K562 (cell line): ENCODE results near the gene ELAVL3. TPM values are rescaled to one million over a fixed set of nuclear protein-coding genes. Genes with fewer than 3 reads are reported as not detected.

Experiments
- ATAC-seq: fragments of 200-7000 bp; cut with Tn5 transposase; 3 replicates; pipeline ENCODE4 v1.9.1; 2020; ENCODE audit warnings: moderate library complexity
- BruUV-seq: library from RNA; stranded (reverse); fragments of 400-500 nt; replicated peaks from 2 replicates; lab custom pipeline; 2021; lab: Mats Ljungman, UMichigan
- CTCF ChIA-PET: fragments of 300-600 bp; formaldehyde crosslinking; extraction: SDS; loops from one replicate; lab custom pipeline; 2021; ENCODE audit warnings: low intra/inter-chr PET ratio; lab: Yijun Ruan, JAX
- POLR2A ChIA-PET: fragments of 300-600, 350-650 bp; sonication (Branson Sonifier 250); formaldehyde crosslinking; extraction: SDS; loops from one replicate; lab custom pipeline; 2021; ENCODE audit warnings: antibody characterized with exemption, inconsistent platforms; lab: Yijun Ruan, JAX
- DNase-seq, 4 experiments: peaks; one replicate each; pipeline versions ENCODE4 v3.0.0 to v3.0.0-alpha.2; 2011 to 2018; ENCODE audit warnings: low spot score in 3 of 4, mixed read lengths in 3 of 4; ENCODE audit errors: extremely low read depth in 1 of 4
- FAIRE-seq: peaks from 2 replicates; lab custom pipeline; 2011; peaks lifted over from hg19 to GRCh38; lab: Jason Lieb, UNC
- H2AFZ ChIP-seq: 2 replicates; pipeline ENCODE4 v1.6.0; 2011; ENCODE audit warnings: low read depth, low read length, control low read depth, inconsistent platforms
- H3K27ac ChIP-seq: fragments of 200-600 bp; 3 replicates; pipeline ENCODE4 v1.8.0; 2011; ENCODE audit warnings: low read depth, mild to moderate bottlenecking, control low read depth, inconsistent platforms, low read length, moderate library complexity, mixed read lengths; ENCODE audit errors: extremely low read depth
- H3K27me3 ChIP-seq, 2 experiments: fragments of 300-600 bp in 1 of 2; 2 replicates in 1 of 2; 3 replicates in 1 of 2; pipeline versions ENCODE4 v1.6.0 to v1.8.0; 2011; ENCODE audit warnings: inconsistent platforms in 2 of 2, low read length in 2 of 2, mild to moderate bottlenecking in 1 of 2, mixed read lengths in 1 of 2, moderate library complexity in 1 of 2; ENCODE audit not compliant: control insufficient read depth in 2 of 2, insufficient read depth in 2 of 2
- H3K36me3 ChIP-seq: fragments of 300-600 bp; 3 replicates; pipeline ENCODE4 v1.8.0; 2011; ENCODE audit warnings: mild to moderate bottlenecking, low read length, inconsistent platforms; ENCODE audit not compliant: control insufficient read depth, insufficient read depth
- H3K4me1 ChIP-seq, 2 experiments: fragments of 200-600 bp in 1 of 2; replicated peaks in 1 of 2; 2 replicates in 1 of 2; 3 replicates in 1 of 2; pipeline versions ENCODE4 v1.5.1 to v1.8.0; 2011; ENCODE audit warnings: inconsistent platforms in 2 of 2, low read length in 2 of 2, mild to moderate bottlenecking in 1 of 2, mixed read lengths in 1 of 2, moderate library complexity in 1 of 2; ENCODE audit not compliant: control insufficient read depth in 2 of 2, insufficient read depth in 2 of 2
- H3K4me2 ChIP-seq: 2 replicates; pipeline ENCODE4 v1.6.1; 2011; ENCODE audit warnings: low read length, control low read depth, inconsistent platforms, mixed read lengths; ENCODE audit not compliant: insufficient read depth
- H3K4me3 ChIP-seq: fragments of 200-600 bp; sonication (generic), shearing (Covaris generic); 2 replicates; pipeline ENCODE4 v1.5.1; 2016; ENCODE audit warnings: control low read depth, inconsistent platforms
- H3K79me2 ChIP-seq: fragments of 200-600 bp; 3 replicates; pipeline ENCODE4 v1.8.0; 2011; ENCODE audit warnings: low read length, inconsistent platforms; ENCODE audit not compliant: control insufficient read depth, insufficient read depth
- H3K9ac ChIP-seq, 2 experiments: 2 replicates each; pipeline versions ENCODE4 v1.6.0 to v1.6.1; 2011; ENCODE audit warnings: low read depth in 2 of 2, low read length in 2 of 2, control low read depth in 1 of 2, inconsistent platforms in 1 of 2, mild to moderate bottlenecking in 1 of 2, mixed read lengths in 1 of 2; ENCODE audit not compliant: insufficient read depth in 1 of 2
- H3K9me1 ChIP-seq: one replicate; pipeline ENCODE4 v1.6.0; 2011; ENCODE audit warnings: inconsistent platforms, mild to moderate bottlenecking, low read length, moderate library complexity; ENCODE audit not compliant: control insufficient read depth, insufficient read depth
- H3K9me3 ChIP-seq: replicated peaks from 2 replicates; pipeline ENCODE4 v1.5.1; 2011; ENCODE audit warnings: low read depth, low read length, inconsistent platforms; ENCODE audit not compliant: control insufficient read depth, insufficient read depth
- H4K20me1 ChIP-seq: replicated peaks from 2 replicates; pipeline ENCODE4 v1.6.1; 2011; ENCODE audit warnings: low read length, inconsistent platforms, mixed read lengths; ENCODE audit not compliant: control insufficient read depth, insufficient read depth
- CBFA2T3 ChIP-seq: fragments of 450-650 bp; IDR thresholded peaks from 2 replicates; pipeline ENCODE4 v1.6.1; 2017
- HNRNPUL1 ChIP-seq: fragments of 200-400 bp; formaldehyde crosslinking; IDR thresholded peaks from 2 replicates; pipeline ENCODE4 v1.6.1; 2017; ENCODE audit warnings: low read length
- LARP7 ChIP-seq: fragments of 450-650 bp; IDR thresholded peaks from 2 replicates; pipeline ENCODE4 v1.6.1; 2016
- NBN ChIP-seq: fragments of 450-650 bp; IDR thresholded peaks from 2 replicates; pipeline ENCODE4 v1.6.1; 2016; ENCODE audit warnings: low read depth, mild to moderate bottlenecking
- NELFE ChIP-seq: IDR thresholded peaks from 2 replicates; pipeline ENCODE4 v1.6.1; 2011; ENCODE audit warnings: mild to moderate bottlenecking; ENCODE audit not compliant: insufficient read depth, insufficient read length
- PHF8 ChIP-seq: fragments of 200-600 bp; sonication (generic); IDR thresholded peaks from 2 replicates; pipeline ENCODE4 v1.6.1; 2012; ENCODE audit warnings: mixed run types, mild to moderate bottlenecking, inconsistent platforms, low read length, moderate library complexity, borderline replicate concordance
- POLR2A ChIP-seq: fragments of 450-650 bp; conservative IDR thresholded peaks from 2 replicates; pipeline ENCODE4 v1.6.1; 2016
- POLR2AphosphoS5 ChIP-seq: IDR thresholded peaks from 2 replicates; pipeline ENCODE4 v1.6.1; 2011; ENCODE audit warnings: mild to moderate bottlenecking, low read depth, low read length, moderate library complexity; ENCODE audit not compliant: control insufficient read depth, insufficient read depth
- RFX1 ChIP-seq: fragments of 450-650 bp; IDR thresholded peaks from 2 replicates; pipeline ENCODE4 v1.6.1; 2016; ENCODE audit warnings: mild to moderate bottlenecking, moderate library complexity
- SMAD4 ChIP-seq: fragments of 250-450 bp; sonication (Bioruptor Pico); conservative IDR thresholded peaks from 2 replicates; pipeline ENCODE4 v1.8.0; 2021; ENCODE audit warnings: inconsistent platforms, mild to moderate bottlenecking, moderate library complexity
- TGIF2 ChIP-seq: sonication (generic); formaldehyde crosslinking; IDR thresholded peaks from 2 replicates; pipeline ENCODE4 v1.8.1; 2022; ENCODE audit warnings: mild to moderate bottlenecking, missing genetic modification reagents, moderate library complexity
- XRCC5 ChIP-seq: fragments of 200-400 bp; formaldehyde crosslinking; IDR thresholded peaks from 2 replicates; pipeline ENCODE4 v1.6.1; 2017; ENCODE audit warnings: low read depth, mild to moderate bottlenecking, low read length
- ZBTB11 ChIP-seq, 3 experiments: fragments of 200-800 bp in 1 of 3; fragments of 250-450 bp in 1 of 3; fragments of 450-650 bp in 1 of 3; sonication (Bioruptor Pico) in 1 of 3; sonication (Bioruptor generic) in 1 of 3; formaldehyde crosslinking in 1 of 3; IDR thresholded peaks; 2 replicates each; pipeline versions ENCODE4 v1.6.1 to v1.8.0; 2016 to 2022; ENCODE audit warnings: mild to moderate bottlenecking in 2 of 3, missing genetic modification characterization in 2 of 3, missing compliant biosample characterization in 1 of 3, moderate library complexity in 1 of 3
- ZNF146 ChIP-seq: IDR thresholded peaks from one replicate; pipeline ENCODE4 v1.6.1; 2018; ENCODE audit warnings: missing compliant biosample characterization; ENCODE audit not compliant: unreplicated experiment
- ZNF384 ChIP-seq: IDR thresholded peaks from 2 replicates; pipeline ENCODE4 v1.6.1; 2012; ENCODE audit warnings: low read depth, low read length, improper control_type of control experiment
- ZNF830 ChIP-seq: fragments of 250-450 bp; sonication (Bioruptor Pico); IDR thresholded peaks from 2 replicates; pipeline ENCODE4 v1.5.0; 2021; ENCODE audit warnings: mild to moderate bottlenecking
- WGBS: fragments of 100-300 bp; shearing (Covaris generic); methylation state at CpG from one replicate; pipeline ENCODE4 v1.1.6; 2016; ENCODE audit warnings: low coverage, mixed read lengths; ENCODE audit not compliant: insufficient coverage; ENCODE audit errors: missing lambda C conversion rate; 5-methylcytosine and 5-hydroxymethylcytosine counted together
- in situ Hi-C: fragments of 300-500 bp; cut with MboI; formaldehyde crosslinking; loops from 4 replicates; pipeline ENCODE4 v1.15.0; 2018; ENCODE audit warnings: inconsistent platforms, mixed read lengths
- intact Hi-C: fragments of 100-400 bp; cut with micrococcal nuclease; formaldehyde crosslinking; loops from 2 replicates; pipeline ENCODE4 v1.14.2; 2022
- polyA plus RNA-seq, 8 experiments: library from polyadenylated mRNA; depleted of rRNA in 4 of 8; stranded (reverse) in 5 of 8; unstranded in 3 of 8; fragments of >200 nt; fragmentation: Nextera tagmentation in 2 of 8; fragmentation: Illumina TruSeq in 1 of 8; extraction: Ambion mirVana in 2 of 8; extraction: Trizol in 1 of 8; gene quantifications; 2 replicates each; pipeline versions ENCODE4 v1.2.1 to v1.2.3, GENCODE V29; 2011 to 2014; ENCODE audit warnings: inconsistent platforms in 1 of 8, missing spikeins in 1 of 8
- total RNA-seq, 7 experiments: library from RNA; depleted of rRNA in 6 of 7; stranded (reverse); fragments of >200 nt in 6 of 7; fragmentation: Illumina TruSeq in 2 of 7; extraction: Trizol in 2 of 7; gene quantifications; 2 replicates each; pipeline versions ENCODE4 v1.2.1 to v1.2.3, GENCODE V29; 2011 to 2021; ENCODE audit warnings: low replicate concordance in 1 of 7
- TF ChIP-seq, protein P1 (sequence below): sonication (generic); formaldehyde crosslinking; IDR thresholded peaks from 2 replicates; pipeline ENCODE4 v1.8.0; 2022; ENCODE audit warnings: missing genetic modification reagents, mild to moderate bottlenecking, borderline replicate concordance

Gene ELAVL3
- total and polyA plus RNA-seq, 9 of the 15 experiments (the other 6 are each of a cell fraction or from before 2014, with no cell fraction given), result not detected

- no peak for TF ChIP-seq ZNF146 (CRISPR knock-in tag)
- peak; percentile 40; the same call in 1 of the 2 replicates for TF ChIP-seq ZNF384
Observed at GRCh38 chr19:11506101-11506555, 25.3 kb upstream of the ELAVL3 start (continued).

- in situ Hi-C loops (no loop called here), intact Hi-C loops (no loop called here)
- peak within 1 kb of the TSS; percentile 77 for H3K4me3 ChIP-seq
- no peaks in the 10 kb centered on the region for H3K9me1 ChIP-seq
- peaks cover 14% of the 10 kb centered on the region; the same call in 1 of the 3 replicates for H3K36me3 ChIP-seq
- peak within 1 kb of the TSS; percentile 82 for H3K4me2 ChIP-seq
- peak within 1 kb of the TSS; percentile 78 for H2AFZ ChIP-seq
- H3K79me2 ChIP-seq, result 0 out of 3 replicates have a peak, but pooled peaks cover 3% of the 10 kb centered on the region
- no peaks in the 10 kb centered on the region for H3K9me3 ChIP-seq
- peak within 1 kb of the TSS; percentile 64 to 91 for H3K9ac ChIP-seq
- ATAC-seq, result peak; percentile 81
- H3K27ac ChIP-seq, result peak within 1 kb of the TSS; percentile 84
- POLR2A ChIA-PET, result interaction anchor here (0.6 to 2.1 kb wide), 4 partner anchors 11 to 191 kb away, joined by 3 to 7 read pairs (median 3); no protein-coding TSS in a partner anchor
- peak; percentile 93 to 98 (median 96) for DNase-seq
- H4K20me1 ChIP-seq, result no peaks in the 10 kb centered on the region
- peaks cover 7 to 33% of the 10 kb centered on the region in 2 experiments; a peak in 4 of 5 replicates for H3K4me1 ChIP-seq
- H3K27me3 ChIP-seq, result no peaks in the 10 kb centered on the region
- WGBS, result under 1% methylated on average over 45 of the region's 65 CpGs
- TSS peak; percentile 44 for BruUV-seq
- peak; percentile 95 for FAIRE-seq
- CTCF ChIA-PET, result no interaction called here
- TF ChIP-seq, protein P1, sequence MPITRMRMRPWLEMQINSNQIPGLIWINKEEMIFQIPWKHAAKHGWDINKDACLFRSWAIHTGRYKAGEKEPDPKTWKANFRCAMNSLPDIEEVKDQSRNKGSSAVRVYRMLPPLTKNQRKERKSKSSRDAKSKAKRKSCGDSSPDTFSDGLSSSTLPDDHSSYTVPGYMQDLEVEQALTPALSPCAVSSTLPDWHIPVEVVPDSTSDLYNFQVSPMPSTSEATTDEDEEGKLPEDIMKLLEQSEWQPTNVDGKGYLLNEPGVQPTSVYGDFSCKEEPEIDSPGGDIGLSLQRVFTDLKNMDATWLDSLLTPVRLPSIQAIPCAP, result no peak
- no peak for TF ChIP-seq NELFE
- TF ChIP-seq NBN, result peak; percentile 56; the same call in 1 of the 2 replicates
- TF ChIP-seq TGIF2 (CRISPR knock-in tag), result 0 out of 2 replicates have a peak, but pooled peaks have one; percentile 50
- TF ChIP-seq XRCC5, result no peak
- peak; percentile 54; the same call in 1 of the 2 replicates for TF ChIP-seq SMAD4 (CRISPR knock-in tag)
- TF ChIP-seq HNRNPUL1, result no peak
- TF ChIP-seq PHF8, result peak; percentile 71; the same call in 1 of the 2 replicates
- peak; percentile 88; the same call in 1 of the 2 replicates for TF ChIP-seq ZNF830 (CRISPR knock-in tag)
- peak; percentile 72 for TF ChIP-seq POLR2A
- peak; percentile 46 for TF ChIP-seq POLR2AphosphoS5
- no peak for TF ChIP-seq LARP7
- peak in 1 of 3 experiments; percentile 83; a peak in 2 of 6 replicates for TF ChIP-seq ZBTB11 (CRISPR knock-in tag; IDR thresholded peaks at IDR 0.05)
- peak; percentile 88 for TF ChIP-seq RFX1
- no peak for TF ChIP-seq CBFA2T3
Observed at GRCh38 chr19:11505504-11506100, 24.8 kb upstream of the ELAVL3 start, which contains the start of gene ZNF653. Gene ZNF653, minus strand, starts transcription at chr19:11505839. Its CDS starts 53 bp downstream, at chr19:11505786.
